GM21825 (cell line): Measurements from ENCODE around the gene PDZD2.
"Not testable (repeated sequence)": the region's sequence is repeated elsewhere in the genome, so short reads cannot be mapped to it uniquely, and the experiment has no call there.

ENCODE experiments used
- ATAC-seq: cut with Tn5 transposase; IDR thresholded peaks from one replicate; pipeline ENCODE4 v1.9.1; 2021; ENCODE audit warnings: mild to moderate bottlenecking, moderate library complexity; ENCODE audit not compliant: unreplicated experiment

PDZD2 gene

DNA sequence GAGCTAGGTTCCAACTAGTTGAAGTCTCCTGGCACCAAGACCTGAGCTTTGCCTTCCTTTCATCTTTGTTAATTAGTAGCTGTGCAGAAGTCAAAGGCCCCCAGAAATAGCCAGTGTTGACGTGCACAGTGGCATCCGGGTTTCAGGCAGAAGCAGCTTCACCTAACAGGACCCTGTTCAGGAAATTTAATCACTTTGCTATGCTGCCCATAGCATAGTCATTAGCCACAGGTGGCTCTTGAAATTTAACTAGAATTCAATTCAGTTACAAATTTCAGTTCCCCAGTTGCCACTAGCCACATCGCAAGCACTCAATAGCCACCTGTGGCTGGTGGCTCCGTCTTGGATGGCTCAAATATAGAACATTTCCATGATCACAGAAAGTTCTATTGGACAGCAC lies 356.1 kb downstream of the PDZD2 start:
- ATAC-seq: peak; percentile 84

DNA sequence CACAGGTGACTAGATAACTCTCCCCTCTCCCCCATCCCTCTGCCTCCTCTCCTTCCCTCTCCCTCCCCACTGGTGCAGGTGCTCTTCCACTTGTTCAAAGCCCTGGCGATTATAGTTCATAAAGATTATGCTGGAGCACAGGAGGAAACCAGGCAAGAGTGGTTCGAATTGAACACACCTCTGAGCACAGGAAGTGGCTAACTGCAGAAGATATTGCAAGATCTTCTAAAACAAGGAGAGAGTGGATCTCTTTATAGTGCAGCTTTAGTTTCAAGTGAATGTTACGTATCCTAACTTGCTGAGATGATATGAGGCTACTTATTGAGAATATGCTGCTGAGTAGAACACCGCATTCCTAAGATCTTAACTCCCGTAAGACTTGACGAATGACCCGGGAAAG lies 356.8 kb downstream of the PDZD2 start:
- no peak for ATAC-seq

DNA sequence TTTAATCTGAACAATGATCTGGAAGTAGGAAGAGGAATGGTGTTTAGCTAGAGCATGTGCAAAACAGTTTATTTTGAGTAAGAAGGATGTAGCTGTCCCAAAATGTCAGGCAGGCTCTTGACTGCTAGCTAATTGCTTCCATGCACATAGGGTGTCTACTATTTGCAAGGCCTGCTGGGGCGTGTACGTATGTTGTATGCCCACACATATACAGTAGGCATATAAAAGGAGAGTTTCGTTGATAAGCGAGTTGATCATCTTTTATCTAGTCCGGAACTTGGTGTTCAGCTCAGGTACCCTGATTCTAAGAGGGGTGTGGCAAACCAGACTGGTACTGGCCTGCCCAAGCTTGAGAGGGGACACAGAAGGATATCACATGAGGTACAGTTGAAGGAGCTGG lies 358.0 kb downstream of the PDZD2 start:
- no peak for ATAC-seq

DNA sequence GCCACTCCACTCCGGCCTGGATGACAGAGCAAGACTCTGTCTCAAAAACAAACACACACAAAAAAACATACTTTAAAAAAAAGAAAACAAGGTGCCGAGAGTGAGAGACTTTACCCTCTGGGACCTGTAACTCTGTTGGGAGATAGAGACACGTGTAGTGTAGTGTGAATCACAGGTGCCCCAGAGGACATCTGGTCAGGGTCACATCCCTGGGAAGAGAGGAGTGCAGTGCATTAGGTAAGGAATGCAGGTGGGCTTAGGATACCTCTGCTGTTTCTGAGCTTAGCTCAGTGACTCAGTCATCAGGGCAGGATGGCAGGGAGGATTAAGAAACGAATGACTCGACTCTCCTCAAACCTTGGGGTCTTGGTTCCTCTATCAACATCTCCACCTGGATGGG lies 360.5 kb downstream of the PDZD2 start:
- ATAC-seq: no peak

DNA sequence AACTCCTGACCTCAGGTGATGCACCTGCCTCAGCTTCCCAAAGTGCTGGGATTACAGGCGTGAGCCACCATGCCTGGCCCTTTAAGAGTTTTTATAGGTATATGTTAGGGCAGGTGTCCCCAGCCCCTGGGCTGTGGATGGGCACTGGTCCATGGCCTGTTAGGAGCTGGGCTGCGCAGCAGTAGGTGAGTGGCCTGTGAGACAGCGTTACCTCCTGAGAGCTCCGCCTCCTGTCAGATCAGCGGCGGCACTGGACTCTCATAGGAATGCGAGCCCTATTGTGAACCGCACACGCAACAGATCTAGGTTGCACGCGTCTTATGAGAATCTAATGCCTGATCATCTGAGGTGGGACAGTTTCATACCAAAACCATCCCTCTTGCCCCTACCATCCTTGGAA lies 361.8 kb downstream of the PDZD2 start:
- no peak for ATAC-seq

DNA sequence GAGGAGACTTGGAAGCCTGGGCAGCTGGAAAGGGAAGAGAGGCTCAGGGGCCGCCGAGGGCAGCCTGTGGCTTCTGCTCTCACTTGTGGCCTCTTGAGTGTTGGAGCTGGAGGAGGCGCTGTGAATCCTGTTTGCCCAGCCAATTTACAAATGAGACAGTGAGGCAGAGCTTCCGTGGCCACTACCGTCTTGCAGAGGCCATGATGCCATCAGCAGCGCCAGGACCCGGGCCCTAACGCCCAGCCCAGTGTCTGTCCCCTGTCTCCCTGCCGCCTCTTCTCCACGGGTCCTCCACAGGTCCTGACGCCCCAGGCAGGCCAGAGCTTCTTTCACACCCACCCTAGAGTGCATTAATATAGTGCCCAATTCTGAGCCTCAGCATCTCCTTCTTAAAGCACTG lies 362.4 kb downstream of the PDZD2 start:
- ATAC-seq: no peak

DNA sequence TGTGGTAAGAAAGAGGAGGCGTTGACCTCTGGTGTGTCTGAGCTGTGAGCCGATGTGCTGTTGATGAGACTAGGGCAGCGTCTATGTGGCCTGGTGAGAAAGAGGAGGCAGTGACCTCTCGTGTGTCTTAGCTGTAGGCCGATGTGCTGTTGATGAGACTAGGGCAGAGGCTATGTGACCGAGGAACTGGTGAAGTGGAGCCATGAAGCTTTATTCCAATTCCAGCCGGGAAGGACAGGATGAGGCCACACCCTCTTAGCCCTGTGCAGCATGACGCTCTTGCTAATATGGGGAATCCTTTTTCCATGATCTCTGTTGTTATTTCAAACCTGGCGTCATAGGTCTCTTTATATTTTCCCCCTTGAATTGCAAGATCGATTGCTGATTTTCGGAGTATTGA lies 362.8 kb downstream of the PDZD2 start:
- no peak for ATAC-seq

DNA sequence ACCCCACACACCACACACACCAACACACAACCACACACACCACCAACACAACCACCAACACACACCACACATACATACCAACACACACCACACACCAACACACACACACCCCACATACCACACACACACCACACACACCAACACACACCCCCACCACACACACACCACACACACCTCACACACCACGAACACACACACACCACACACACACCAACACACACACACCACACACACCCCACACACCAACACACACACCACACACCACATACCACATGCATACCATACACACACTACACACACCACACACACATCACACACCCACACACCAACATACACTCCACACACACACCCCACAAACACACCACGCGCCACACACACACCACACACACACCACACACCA lies 363.8 kb downstream of the PDZD2 start:
- no peak for ATAC-seq

DNA sequence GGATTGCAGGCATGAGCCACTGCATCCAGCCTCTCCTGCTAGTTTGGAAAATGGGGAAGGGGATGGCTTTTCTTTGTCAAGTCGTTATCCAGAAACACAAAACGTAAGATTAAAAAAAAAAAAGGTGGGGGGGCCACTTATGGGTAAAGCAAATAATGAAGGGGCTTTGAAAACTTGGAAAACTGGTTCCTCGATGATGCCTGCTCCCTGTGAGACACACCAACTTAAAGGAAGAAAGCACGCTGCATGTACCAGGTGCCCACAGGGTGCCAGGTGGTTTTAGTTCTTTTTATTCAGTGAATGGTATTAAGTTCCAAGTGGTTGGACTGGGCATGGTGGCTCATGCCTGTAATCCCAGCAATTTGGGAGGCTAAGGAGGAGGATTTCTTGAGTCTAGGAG lies 365.1 kb downstream of the PDZD2 start:
- no peak for ATAC-seq

DNA sequence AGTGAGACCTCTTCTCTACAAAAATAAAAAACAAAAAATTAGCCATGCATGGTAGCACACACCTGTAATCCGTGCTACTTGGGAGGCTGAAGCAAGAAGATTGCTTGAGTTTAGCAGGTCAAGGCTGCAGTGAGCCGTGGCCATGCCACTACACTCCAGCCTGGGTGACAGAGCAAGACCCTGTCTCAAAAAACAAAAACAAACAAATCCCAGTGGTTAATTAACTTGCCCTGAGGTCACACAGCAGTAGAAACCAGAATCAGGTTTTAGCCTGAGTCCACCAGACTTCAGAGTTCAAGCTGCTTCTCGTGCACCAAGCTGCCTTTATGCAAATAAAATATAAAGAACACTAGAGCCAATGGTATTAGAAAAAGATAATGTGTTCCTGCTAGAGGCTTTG lies 365.5 kb downstream of the PDZD2 start:
- peak; percentile 77 for ATAC-seq

DNA sequence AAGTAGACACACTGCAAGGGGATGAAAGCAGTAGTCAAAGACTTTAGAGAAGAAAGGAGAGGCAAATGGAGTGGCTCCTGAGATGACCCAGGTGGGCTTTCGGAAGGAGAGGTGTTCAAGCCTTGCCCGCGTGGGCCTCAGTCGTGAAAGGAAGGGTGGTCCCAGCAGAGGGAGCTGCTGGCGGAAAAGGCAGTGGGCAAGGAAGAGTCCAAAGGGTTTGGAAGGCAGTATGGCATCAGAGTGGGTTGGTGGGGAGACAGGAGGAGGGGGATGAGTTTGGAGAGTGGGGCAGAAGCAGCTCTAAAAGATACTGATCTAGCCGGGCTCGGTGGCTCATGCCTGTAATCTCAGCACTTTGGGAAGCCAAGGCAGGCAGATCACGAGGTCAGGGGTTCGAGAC lies 369.8 kb downstream of the PDZD2 start:
- ATAC-seq: no peak

DNA sequence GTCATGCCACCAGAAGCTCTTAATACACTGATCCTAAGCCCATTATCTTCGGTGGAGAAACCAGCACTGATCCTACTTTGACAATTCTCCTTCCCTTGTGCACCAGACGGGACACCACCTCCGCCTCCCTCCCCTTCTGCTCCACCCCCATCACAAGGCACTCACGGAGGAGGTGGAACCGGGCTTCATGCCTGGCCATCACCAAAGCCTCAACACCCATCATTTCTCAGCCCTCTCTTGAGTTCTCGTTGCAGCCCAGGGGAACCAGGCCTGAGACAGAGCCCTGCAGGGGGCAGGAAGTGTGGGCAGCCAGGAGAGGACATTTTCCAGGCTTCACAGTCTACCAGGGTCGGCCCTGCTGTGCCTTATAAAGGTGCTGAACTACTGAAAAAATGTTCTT lies 374.7 kb downstream of the PDZD2 start:
- no peak for ATAC-seq

DNA sequence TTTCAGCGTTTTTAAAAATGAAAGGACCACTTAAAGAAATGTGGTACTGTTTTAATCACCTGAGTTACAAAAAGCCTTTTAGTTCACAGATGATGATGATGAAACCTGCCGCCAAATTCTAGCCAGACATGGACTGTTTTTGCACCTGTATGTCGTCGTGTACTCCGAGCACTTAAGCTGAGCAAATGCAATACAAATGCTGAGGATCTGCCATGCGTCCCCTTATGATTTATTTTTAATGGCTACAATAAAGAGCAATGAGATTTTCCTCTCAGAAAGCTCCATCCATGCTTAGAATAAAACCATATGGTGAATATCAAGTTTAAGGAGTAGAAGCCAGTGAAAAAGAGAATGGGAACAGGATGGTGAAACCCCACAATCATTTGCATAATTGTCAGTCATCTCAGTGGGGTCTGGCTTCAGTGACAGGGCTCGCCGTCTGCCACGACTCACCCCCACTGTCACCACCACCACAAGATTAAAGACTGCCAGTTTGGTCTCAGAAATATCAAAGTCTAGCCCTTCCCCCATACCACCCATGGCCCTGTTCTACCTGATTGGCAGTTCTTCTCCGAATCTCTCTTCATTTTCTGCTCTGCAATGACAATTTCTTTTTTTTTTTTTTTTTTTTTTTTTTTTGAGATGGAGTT lies 375.3 kb downstream of the PDZD2 start:
- ATAC-seq: no peak

DNA sequence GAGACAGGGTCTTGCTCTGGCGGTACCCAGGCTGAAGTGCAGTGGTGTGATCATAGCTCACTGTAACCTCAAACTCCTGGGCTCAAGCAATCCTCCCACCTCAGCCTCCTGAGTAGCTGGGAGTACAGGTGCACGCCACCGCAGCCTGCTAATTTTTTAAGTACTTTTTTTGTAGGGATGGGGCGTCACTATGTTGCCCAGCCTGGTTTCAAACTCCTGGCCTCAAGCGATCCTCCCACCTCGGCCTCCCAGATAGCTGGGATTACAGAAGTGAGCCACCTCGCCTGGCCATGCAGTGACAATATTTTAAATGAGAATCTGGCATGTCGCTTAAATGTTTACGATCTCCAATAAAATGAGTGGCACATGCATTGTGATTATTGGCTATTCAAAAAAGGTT lies 376.3 kb downstream of the PDZD2 start:
- not testable (repeated sequence) for ATAC-seq

DNA sequence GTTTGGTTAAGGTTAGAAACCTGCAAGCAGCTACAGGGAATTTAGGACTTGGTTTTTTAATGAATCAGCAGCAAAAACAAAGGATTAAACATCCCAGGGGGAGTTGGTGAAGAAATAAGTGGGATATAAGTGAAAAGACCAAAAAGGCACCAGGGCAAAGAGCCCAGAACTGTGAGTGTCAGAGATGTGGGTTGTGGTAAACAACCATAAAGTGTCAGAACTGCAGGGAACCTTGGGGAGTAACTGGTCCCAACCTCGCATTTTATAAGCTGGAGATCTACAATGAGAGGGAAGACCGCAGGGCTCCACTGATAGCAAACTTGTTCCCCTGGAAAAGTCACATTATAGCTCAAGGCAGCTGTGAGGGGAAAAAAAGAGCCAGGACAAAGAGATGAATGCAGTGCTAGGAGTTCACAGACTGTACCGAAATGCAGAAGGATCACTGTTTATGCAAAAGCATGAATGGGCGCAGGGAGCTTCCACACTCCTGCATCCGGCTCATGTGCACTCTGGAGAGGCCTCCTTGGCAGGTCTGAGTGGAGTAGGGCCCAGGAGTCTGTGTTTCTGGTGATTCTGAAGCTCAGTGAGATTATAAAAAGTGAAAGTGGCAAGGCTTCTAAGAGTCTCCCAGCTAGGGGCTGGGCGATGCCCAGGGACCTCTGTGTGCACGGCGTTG lies 378.9 kb downstream of the PDZD2 start:
- no peak for ATAC-seq

DNA sequence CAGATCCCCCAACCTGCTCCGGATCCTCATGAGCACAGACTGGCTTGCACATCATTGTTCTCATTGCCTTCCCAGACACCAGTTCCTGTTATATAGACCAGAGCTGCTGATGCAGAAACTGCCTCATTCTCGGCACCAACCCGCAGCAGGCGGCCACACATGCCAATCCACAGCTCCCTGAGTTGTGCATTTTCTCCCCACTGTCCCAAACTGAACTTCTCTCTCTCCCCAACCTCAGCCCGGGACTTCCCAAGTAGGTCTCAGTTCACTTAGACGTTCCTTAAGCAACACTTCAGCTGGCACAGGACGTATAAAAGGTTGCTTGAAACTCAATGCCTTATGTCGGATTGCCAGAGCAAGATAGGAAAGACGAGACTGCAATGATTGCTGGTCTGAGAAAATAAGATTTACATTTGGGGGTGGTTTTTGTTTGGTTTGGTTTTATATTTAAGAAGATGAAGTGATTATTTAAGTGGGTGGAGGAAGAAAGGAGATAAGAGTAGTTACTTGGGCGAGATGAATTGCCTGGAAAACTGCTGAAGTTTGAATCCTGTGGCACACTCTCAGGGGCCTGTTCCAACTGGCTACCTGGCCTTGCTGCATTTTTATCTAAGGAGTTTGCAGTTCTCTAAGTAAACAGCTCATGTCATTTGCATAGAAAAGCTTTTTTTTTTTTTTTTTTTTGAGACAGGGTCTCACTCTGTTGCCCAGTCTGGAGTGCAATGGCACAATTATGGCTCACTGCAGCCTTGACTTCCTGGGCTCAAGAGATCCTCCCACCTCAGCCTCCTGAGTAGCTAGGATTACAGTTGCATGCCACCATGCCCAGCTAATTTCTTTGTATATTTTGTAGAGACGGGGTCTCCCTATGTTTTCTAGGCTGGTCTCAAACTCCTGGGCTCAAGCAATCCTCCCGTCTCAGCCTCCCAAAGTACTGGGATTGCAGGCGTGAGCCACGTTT lies 379.8 kb downstream of the PDZD2 start:
- ATAC-seq: no peak

DNA sequence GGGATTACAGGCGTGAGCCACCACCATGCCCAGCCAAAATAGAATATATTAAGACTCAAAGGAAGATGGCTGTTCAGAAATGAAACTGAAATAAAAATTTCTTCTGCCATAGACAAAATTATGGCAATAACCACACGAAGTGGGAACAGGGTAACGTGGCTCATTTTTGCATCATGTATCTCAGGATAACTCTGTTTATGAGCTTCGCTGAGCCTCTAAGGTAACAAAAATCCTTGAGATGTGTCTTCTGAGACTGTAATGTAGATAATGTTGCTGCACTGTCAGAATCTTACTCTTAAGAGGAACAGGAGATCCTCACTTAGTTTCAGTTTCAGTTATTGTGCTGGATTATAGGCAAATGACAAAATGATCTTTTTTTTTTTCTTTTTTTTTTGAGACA lies 381.3 kb downstream of the PDZD2 start:
- ATAC-seq: peak; percentile 89

DNA sequence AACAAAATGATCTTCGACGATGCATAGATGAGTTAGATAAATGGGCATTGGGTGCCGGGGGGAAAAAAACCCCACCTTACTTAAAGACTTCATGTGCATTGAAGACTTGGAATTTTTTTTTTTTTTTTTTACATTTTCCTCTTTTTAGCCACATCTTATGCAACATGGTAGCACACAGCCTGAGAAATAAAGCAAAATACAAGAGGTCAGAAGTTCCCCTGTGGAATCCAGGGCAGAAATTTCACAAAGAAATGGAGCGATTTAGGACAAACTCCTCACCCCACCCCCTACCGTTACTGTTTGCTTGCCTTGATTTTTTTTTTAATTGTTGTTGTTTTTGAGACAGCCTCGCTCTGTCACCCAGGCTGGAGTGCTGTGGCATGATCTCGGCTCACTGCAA lies 382.0 kb downstream of the PDZD2 start:
- no peak for ATAC-seq

DNA sequence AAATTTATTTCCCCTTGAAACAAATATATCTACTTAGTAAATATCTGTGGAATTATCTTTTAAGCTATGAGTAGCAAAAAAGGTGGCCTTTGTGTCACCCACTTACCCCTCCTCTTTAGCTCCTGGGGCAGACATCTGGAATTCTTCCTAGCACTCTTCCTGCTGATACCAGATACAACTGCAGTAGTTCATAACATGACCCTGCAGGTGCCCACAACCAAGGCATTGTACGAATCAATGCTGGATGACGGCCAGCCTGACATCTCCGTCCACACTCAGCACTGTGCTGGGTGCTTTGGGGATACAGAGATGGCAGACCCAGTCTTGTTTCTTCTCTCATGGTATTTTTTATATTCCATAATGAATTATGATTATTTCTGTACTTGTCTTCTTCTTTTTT lies 382.8 kb downstream of the PDZD2 start:
- ATAC-seq: no peak

DNA sequence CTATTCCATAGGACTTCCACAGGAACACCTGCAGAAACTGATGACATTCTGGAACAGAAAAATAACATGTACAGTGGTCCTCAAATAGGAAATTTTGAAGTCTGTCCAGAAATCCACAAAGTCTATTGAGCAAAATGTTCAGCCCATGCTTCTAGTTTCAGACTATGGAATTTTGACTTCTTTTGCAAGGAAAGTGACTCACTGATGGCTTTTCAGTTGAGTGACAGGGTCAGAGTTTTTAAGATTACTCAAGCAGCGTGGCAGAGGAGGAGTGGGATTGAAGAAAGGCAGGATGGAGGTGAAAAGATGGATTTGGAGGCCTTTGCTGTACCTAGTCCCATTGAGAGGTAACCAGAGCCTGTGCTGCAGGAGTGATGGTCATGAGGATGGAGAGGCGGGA lies 383.7 kb downstream of the PDZD2 start:
- ATAC-seq: no peak

DNA sequence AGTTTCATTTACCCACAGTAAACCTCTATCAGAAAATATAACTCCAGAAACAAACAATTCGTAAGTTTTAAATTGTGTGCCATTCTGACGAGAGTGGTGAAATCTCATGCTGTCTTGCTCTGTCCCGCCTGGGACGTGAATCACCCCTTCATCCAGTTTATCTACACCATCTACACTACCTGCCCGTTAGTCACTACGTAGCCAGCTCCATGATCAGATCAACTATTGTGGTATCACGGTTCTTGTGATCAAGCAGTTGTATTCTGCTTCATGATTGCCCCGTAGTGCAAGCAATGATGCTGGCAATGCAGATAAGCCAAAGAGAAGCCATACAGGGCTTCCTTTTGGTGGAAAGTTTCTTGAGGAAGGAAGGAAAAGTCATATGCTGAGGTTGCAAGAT lies 384.9 kb downstream of the PDZD2 start:
- no peak for ATAC-seq

DNA sequence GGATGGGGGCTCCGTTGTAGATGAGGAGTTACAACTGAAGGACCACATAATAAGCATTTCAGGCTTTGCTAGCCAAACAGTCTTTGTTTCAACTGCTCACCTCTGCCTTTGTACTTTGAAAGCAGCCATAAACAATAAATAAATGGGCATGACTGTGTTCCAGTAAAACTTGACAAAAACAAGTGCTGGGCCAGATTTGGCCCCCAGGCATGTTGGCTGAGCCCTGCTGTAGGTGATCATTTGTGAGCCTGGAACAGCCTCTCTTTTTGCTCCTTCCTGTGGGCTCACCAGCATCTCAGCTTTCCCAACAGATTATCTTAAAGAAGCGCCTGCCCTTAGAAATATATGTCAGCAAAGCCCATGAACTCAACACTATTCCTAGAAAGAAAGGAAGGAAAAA lies 385.8 kb downstream of the PDZD2 start:
- ATAC-seq: no peak
